NCI-H226 (cell line): ENCODE results near the gene ARFGEF3.

Source experiments
- DNase-seq: peaks from one replicate; pipeline ENCODE4 v3.0.0-alpha.2; 2015

Gene ARFGEF3

DNA sequence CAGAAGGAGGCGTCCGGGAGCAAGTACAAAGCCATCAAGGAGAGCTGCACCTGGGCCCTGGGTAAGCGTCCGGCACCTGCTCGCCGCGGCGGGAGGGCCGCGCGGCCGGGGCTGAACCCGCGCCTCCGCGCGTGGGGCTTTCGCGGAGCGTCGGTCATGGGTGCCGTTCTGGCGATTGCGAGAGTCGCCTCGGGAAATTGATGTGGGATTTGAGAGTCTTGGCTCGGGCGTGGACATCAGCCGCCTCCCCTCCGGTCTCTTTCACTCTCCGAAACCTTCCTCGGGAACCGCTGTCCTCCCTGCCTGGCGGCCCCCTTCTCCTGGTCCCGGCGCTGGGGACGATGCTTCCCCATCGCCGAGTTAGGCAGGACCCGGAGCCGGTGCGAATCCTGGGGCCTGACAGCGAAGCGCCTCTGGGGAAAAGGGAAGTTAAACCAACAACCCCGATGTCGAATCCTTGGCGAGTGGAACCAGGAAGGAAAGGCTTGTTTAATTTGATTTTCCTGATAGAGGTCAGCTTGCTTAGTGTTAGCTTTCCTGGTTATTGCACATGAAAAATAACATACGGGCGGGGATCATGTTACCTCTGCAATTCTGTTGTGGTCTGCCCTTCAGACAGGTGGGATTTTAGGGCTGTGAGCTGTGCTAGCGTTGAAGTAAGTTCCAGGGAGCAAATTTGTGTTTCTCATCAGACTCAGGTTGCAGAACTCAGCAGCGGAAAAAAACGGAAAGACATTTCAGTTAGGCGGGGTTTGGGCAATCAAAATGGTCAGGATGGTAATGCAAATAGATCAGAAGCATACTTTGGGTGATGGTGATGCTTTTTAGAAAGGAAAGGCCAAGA lies 594 bp downstream of the ARFGEF3 start:
- DNase-seq = no peak

DNA sequence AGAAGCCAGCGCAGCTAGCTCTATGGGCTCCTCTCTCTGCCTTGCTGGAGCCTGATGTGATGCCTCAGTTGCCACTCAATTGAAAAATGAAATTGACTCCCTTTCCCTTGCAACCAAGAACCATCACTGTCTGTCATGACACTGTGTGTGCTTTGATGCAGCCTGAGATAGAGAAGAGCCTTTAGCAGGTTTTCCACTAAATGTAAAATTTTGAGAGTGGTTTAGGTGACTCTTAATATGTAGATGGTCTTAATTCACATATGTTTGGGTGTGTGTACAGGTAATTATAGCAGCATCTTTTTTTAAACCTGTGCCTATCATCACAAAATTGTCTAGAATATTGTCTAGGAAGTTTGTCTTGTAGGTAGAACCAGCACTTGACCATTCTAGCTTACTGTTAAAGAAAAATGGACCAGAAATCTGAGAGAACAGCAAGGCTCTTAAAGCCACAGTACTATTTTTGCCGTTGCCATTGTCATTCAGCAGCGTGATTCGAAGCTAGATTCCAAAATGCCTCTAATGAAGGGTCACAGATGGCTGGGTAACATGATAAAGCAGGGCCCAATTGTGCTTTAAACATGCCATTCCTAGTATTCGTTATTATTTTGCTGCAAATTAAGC lies 1.3 kb downstream of the ARFGEF3 start:
- no peak for DNase-seq

GRCh38 chr6:138175596-138175995 lies 13.9 kb downstream of the ARFGEF3 start:
- DNase-seq = no peak

DNA sequence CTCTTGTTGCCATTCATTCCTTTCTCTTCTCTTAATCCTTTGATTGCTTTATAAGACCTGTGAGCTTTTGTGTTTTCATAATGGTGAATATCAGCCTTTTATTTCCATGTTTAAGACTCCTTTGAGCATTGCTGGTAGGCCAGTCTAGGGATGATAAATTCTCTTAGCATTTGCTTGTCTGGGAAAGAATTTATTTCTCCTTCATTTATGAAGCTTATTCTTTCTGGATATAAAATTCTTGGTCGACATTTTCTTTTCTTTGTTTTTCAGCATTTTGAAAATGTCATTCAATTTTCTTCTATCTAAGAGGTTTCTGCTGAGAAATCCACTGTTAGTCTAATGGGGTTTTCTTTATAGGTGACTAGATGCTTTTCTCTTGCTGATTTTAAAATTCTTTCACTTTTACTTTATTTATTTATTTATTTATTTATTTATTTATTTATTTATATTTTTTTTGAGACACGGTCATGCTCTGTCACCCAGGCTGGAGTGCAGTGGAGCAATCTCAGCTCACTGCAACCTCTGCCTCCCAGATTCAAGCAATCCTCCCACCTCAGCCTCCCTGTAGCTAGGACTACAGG lies 15.0 kb downstream of the ARFGEF3 start:
- no peak for DNase-seq

- no peak for DNase-seq
Observed at GRCh38 chr6:138182939-138183789, 21.4 kb downstream of the ARFGEF3 start.

DNA sequence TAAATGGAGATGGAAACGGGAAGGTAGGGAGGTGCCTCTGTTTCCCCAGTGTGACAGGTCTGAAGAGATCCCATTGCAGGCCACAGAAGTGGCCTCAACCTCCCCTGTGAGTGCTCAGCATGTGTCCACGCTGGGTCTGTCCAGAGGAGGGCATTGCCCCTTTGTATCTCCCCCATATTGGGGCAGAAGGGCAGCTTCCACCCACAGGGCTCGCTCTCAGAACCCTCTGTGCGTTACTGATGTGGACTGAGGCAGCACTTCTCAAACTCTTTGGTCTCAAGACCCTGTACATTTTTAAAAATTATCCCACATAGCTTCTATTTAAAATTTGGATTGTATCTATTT lies 22.0 kb downstream of the ARFGEF3 start:
- no peak for DNase-seq

DNA sequence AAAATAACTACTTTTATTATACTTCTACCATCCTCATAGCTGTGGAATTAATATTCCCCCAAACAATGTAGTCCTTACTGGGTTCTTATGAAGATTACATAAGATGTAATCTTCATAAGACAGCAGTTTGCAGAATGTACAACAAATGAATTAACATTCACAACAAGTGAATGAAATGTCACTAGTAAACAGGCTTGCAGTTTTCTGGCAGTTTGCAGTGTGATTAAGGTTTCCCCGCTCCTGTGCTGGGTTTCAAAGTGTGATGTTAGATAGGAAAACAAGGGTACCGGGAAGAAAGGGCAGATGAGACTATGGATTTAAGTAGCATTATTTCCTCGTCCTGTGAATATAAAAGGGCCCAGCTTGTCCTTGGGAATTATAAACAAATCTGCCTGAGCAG lies 22.5 kb downstream of the ARFGEF3 start:
- DNase-seq = no peak

DNA sequence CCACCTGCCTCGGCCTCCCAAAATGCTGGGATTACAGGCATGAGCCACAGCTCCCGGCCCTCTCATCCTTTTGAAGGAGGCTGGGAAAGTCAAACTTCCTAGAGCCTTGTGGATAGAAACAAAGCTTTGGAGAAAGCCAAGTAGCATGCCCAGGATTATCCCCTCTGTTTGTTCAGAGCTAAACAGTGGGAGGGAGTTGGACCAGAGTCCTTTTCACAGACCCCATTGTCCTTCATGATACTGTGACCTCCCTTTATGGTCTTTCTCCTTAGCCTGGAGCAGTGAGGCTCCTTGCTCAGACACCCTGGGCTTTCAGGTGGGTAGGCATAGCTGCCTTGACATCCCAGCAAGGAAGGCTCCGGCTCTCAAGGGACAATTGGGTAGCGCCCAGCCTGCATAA lies 25.4 kb downstream of the ARFGEF3 start:
- no peak for DNase-seq

GRCh38 chr6:138188278-138188941 lies 26.7 kb downstream of the ARFGEF3 start:
- DNase-seq = no peak

DNA sequence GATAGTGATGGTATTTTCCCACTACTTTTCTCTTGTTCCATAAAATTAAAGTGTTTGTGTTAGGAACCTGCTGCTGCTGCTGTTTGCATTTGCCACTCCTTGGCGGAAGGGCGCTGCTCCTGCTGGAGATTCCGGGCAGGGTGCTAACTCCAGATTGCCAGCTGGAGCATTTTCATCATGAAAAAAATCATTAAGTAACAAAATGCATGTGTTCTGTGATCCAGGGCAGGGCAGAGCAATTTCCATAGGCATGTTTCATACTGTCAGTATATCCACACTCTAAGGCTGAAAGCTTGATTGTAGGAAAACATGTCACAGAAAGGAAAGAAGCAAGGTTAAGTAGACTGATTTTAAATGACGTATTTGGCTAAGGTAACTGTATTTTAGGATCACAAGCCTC lies 32.5 kb downstream of the ARFGEF3 start:
- no peak for DNase-seq

- DNase-seq = no peak
Observed at GRCh38 chr6:138196122-138196738, 34.5 kb downstream of the ARFGEF3 start.

GRCh38 chr6:138197570-138197969 lies 35.8 kb downstream of the ARFGEF3 start:
- no peak for DNase-seq

GRCh38 chr6:138198430-138199091 lies 36.8 kb downstream of the ARFGEF3 start:
- DNase-seq = no peak

DNA sequence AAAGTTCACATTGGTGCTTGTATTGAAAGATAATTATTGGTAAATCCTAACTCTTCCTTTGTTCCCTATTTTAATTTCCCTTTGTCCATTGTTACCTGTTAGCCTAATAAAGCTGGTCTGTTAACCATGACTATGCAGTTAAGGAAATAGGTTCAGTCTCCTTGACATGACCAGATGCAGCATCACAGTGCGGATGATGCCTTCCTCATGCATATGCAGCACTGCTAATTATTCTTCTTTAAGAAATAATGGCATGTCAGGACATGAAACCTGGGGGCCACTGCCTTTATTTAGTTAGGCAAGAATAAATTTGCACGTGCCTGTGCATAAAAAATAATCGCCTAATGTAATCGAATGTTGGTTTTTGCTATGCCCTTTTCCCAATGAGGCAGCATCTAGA lies 40.1 kb downstream of the ARFGEF3 start:
- no peak for DNase-seq

- DNase-seq = no peak
Observed at GRCh38 chr6:138203315-138203714, 41.6 kb downstream of the ARFGEF3 start.

DNA sequence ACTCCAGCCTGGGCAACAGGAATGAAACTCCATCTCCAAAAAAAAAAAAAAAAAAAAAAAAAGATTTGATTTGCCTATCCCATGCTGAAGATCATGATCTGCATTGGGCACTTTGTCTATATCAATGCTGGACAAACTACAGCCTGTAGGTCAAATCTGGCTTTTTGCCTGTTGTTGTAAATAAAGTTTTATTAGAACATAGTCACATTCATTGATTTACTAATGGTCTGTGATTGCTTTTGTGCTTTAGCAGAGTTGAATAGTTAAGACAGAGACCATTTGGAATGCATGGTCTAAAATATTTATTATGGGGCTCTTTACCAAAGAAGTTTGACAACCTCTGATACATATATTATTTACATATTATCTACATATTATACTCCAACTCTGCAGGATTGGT lies 42.6 kb downstream of the ARFGEF3 start:
- DNase-seq = no peak

DNA sequence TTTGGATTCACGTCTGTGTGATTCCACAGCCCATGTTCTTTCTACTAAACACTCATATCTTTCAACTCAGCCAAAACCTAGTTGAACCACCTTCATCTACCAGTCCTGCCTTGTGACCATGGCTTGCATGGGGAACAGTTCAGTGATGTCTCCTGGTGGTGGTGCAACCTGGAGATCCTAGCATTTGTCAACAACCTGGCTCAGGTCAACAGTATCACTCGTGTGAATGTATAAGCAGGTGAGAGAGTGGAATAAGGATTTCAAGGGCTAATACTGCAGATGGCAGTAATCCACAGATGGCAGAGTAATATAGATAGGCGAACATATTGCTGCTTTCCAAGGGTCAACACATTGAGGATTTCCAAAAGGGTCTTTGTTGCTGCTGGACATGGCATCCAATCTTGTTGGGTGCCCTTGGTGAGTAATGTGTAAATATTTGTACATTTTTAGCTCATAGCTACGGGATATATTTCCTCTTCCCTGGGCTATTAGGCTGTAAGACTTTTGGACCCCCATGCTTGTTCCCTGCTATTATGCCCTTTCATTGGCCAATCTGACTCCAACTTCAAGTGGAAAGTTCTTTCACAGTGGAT lies 43.1 kb downstream of the ARFGEF3 start:
- no peak for DNase-seq

DNA sequence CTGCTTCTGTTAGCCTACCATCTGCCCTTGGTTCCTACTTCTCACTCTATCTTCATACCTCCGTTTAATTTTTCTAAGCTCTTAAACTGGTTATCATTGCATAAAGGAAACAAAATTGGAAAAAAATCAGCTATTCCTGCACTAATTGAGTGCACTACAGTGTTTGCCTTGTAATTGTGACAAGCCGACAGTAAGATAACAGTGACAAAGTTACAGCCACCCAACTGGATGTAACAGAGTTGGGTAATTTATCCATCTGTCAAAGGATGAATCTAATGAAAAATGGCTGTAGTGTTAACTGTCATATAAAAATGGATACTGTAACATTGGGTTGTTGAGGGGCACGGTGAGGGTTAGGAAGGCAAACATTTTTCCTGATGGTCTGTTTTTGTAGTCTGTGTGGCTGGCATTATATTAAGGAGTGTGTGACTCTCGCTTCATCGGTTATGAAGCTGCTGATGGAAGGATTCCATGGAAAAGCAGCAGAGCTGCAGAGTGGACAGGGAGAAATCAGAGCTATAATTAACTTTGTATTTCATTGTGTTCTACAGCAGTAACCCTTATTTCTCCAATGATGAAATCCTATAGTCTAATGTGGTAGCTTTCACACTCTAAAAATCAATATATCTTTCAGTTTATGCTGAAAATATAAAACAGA lies 43.8 kb downstream of the ARFGEF3 start:
- DNase-seq = no peak

- no peak for DNase-seq
Observed at GRCh38 chr6:138206862-138207261, 45.1 kb downstream of the ARFGEF3 start.

DNA sequence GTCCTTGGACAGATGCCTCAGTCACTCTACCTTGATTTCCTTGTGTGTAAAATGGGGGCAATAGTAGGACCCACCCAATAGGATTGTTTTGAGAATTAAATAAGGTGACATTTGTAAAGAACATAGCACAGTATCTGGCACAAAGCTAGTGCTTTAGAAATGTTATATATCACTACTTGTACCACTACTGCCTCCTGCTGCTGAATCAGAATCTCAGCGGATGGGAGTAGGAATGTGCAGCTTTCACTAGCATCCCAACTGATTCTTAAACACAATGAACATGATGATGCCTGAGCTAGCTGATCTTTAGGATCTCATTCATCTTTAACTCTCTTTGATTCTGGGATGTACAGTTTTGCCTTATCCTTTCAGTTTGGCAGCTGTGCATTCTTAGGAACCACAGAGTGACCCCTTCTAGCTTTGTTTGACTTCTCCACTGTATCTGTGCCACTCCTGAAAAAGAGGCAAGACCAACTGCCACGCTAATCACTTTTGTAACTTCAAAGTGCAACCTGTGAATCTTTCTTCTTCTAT lies 49.4 kb downstream of the ARFGEF3 start:
- no peak for DNase-seq

DNA sequence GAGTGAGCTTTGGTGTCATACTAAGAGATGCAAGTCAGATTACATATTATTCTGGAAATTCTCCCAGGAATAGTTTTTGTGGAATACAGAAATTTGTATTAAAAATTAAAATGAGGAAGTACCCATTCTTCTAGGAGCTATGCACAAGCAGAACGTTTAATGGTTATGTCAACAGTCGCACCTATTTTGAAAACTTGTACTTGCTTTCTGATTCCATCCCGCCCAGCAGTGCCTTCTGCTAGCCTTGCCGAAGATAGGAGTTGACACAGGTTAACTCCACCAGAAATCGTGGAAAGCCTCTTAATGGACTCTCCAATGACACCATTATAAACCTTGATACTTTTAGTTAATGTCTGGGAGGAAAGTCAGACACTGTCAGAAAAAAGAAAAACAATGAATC lies 49.9 kb downstream of the ARFGEF3 start:
- DNase-seq = no peak
